Measurements from ENCODE around the gene CCL27.
A peak's percentile ranks its signal among the peaks of the same experiment; 100 is the strongest.

The CCL27 gene

GRCh38 chr9:34651876-34652601, 10.4 kb downstream of the CCL27 start, which contains the start of gene IL11RA:
TSS of gene IL11RA (plus strand) at chr9:34652185. CDS start at chr9:34655218, 3,033 bp downstream.
- WGBS (ENCODE audit: extremely low coverage, insufficient coverage, insufficient read length): no CpG with 5 or more reads among the region's 24 CpGs
- H4K91ac ChIP-seq (ENCODE audit: low read depth, low read length): peak within 1 kb of the TSS; percentile 62
- peak within 1 kb of the TSS; percentile 73 for H4K8ac ChIP-seq (ENCODE audit: low read depth, low read length)
- H3K4me3 ChIP-seq (ENCODE audit: low read depth, low read length): peak within 1 kb of the TSS; percentile 55
- H3K14ac ChIP-seq (ENCODE audit: low read length): peak within 1 kb of the TSS; percentile 34
- peaks cover 5% of the 10 kb centered on the region for H3K79me1 ChIP-seq (ENCODE audit: low read length)
- H3K4me2 ChIP-seq (ENCODE audit: low read length): peak within 1 kb of the TSS; percentile 53
- no peak within 1 kb of the TSS for H2BK12ac ChIP-seq (ENCODE audit: low read length)
- peaks cover 15 to 17% of the 10 kb centered on the region in 2 experiments for H3K36me3 ChIP-seq (ENCODE audit: control insufficient read depth in 1 of 2, insufficient read depth in 2 of 2, low read length in 2 of 2)
- peak within 1 kb of the TSS; percentile 11 for H2BK5ac ChIP-seq (ENCODE audit: low read depth, low read length, poor library complexity)
- H3K23ac ChIP-seq (ENCODE audit: low read length): no peak within 1 kb of the TSS
- H2BK120ac ChIP-seq (ENCODE audit: insufficient read depth, low read length, poor library complexity): peak within 1 kb of the TSS; percentile 18
- peak within 1 kb of the TSS; percentile 37 for H2AFZ ChIP-seq (ENCODE audit: insufficient read depth, low read length, poor library complexity)
- peak within 1 kb of the TSS; percentile 14 for H4K12ac ChIP-seq (ENCODE audit: low read depth, low read length)
- H3K9me3 ChIP-seq (ENCODE audit: insufficient read depth, low read depth, low read length): peaks cover 3% of the 10 kb centered on the region
- peak; percentile 84 to 89 for DNase-seq
- H3K4ac ChIP-seq (ENCODE audit: low read depth, low read length): no peak within 1 kb of the TSS
- no peak within 1 kb of the TSS for H3K9ac ChIP-seq (ENCODE audit: low read length)
- H3K18ac ChIP-seq (ENCODE audit: low read length): peak within 1 kb of the TSS; percentile 17
- H3K27ac ChIP-seq (ENCODE audit: low read depth, low read length): peak within 1 kb of the TSS; percentile 30
- H3K4me1 ChIP-seq (ENCODE audit: control insufficient read depth in 1 of 2, insufficient read depth in 2 of 2, low read length in 2 of 2): peaks cover 34 to 36% of the 10 kb centered on the region in 2 experiments
- H2AK5ac ChIP-seq (ENCODE audit: low read length): peak within 1 kb of the TSS; percentile 32
- H3K79me2 ChIP-seq (ENCODE audit: control insufficient read depth, insufficient read depth, low read length, poor library complexity): peaks cover 6% of the 10 kb centered on the region
- no peaks in the 10 kb centered on the region for H3K27me3 ChIP-seq (ENCODE audit: insufficient read depth, low read length)

DNA sequence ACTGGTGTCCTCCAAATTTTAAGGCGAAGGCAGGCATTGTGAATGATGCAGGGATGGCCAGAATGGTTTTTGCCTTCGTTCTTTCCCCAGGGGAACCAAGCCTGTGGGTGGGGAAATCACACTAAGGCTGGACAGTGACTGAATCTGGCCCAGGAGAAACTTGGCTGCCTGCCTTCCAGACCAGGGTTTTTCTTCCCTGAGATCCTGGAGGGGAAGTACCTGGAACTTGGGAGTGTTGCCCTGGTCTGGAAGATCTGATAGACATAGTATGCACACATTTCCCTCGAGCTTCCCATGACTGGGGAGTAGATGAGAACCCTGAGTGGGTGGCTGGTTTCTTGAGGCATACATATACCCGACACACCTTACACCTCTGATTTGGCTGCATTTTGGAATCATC, 11.1 kb downstream of the CCL27 start:
- no peak overlapping the region for H3K23ac ChIP-seq (ENCODE audit: low read length)
- H4K8ac ChIP-seq (ENCODE audit: low read depth, low read length): peak overlapping the region; percentile 73
- H4K91ac ChIP-seq (ENCODE audit: low read depth, low read length): peak overlapping the region; percentile 62
- WGBS (ENCODE audit: extremely low coverage, insufficient coverage, insufficient read length): no CpG with 5 or more reads among the region's 4 CpGs
- no peak overlapping the region for H3K4me3 ChIP-seq (ENCODE audit: low read depth, low read length)
- H2BK120ac ChIP-seq (ENCODE audit: insufficient read depth, low read length, poor library complexity): peak overlapping the region; percentile 18
- H3K4me1 ChIP-seq (ENCODE audit: control insufficient read depth in 1 of 2, insufficient read depth in 2 of 2, low read length in 2 of 2): peaks cover 35 to 37% of the 10 kb centered on the region in 2 experiments
- no peak for DNase-seq
- peak overlapping the region; percentile 11 for H2BK5ac ChIP-seq (ENCODE audit: low read depth, low read length, poor library complexity)
- H3K27me3 ChIP-seq (ENCODE audit: insufficient read depth, low read length): no peaks in the 10 kb centered on the region
- H3K27ac ChIP-seq (ENCODE audit: low read depth, low read length): peak overlapping the region; percentile 30
- H3K4ac ChIP-seq (ENCODE audit: low read depth, low read length): no peak overlapping the region
- H3K18ac ChIP-seq (ENCODE audit: low read length): no peak overlapping the region
- H4K12ac ChIP-seq (ENCODE audit: low read depth, low read length): peak overlapping the region; percentile 14
- H3K4me2 ChIP-seq (ENCODE audit: low read length): peak overlapping the region; percentile 53
- H3K79me2 ChIP-seq (ENCODE audit: control insufficient read depth, insufficient read depth, low read length, poor library complexity): peaks cover 12% of the 10 kb centered on the region
- H2AK5ac ChIP-seq (ENCODE audit: low read length): peak overlapping the region; percentile 32
- H2AFZ ChIP-seq (ENCODE audit: insufficient read depth, low read length, poor library complexity): peak overlapping the region; percentile 32
- H2BK12ac ChIP-seq (ENCODE audit: low read length): no peak overlapping the region
- peak overlapping the region; percentile 34 for H3K14ac ChIP-seq (ENCODE audit: low read length)
- no peaks in the 10 kb centered on the region for H3K9me3 ChIP-seq (ENCODE audit: insufficient read depth, low read depth, low read length)
- H3K36me3 ChIP-seq (ENCODE audit: control insufficient read depth in 1 of 2, insufficient read depth in 2 of 2, low read length in 2 of 2): peaks cover 15 to 17% of the 10 kb centered on the region in 2 experiments
- H3K79me1 ChIP-seq (ENCODE audit: low read length): peaks cover 10% of the 10 kb centered on the region
- no peak overlapping the region for H3K9ac ChIP-seq (ENCODE audit: low read length)

DNA sequence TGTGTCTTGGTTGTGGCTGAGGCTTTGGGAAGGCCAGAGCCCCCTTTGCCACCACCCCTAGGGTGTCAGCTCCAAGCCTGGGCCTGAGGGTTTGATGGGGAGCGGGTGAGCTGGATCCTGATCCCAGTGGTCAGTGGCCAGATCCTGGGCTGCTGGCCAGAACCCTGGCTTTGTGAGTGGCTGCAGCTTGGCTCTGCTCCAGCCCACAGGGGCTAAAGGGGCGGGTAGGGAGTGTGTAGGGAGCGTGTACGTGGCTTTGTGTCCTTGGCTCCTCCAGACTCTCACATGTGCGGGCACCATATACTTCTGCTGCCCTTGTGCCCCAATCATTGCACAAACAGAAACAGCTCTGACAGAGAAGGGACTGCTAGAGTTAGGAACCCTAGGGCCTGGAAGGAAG, 11.6 kb downstream of the CCL27 start:
- Histone ChIP-seq H3K79me2 (ENCODE audit: control insufficient read depth, insufficient read depth, low read length, poor library complexity) (peaks cover 12% of the 10 kb centered on the region), H2BK5ac (ENCODE audit: low read depth, low read length, poor library complexity) (no peak overlapping the region), H3K9me3 (ENCODE audit: insufficient read depth, low read depth, low read length) (no peaks in the 10 kb centered on the region), H4K12ac (ENCODE audit: low read depth, low read length) (no peak overlapping the region), H2AK5ac (ENCODE audit: low read length) (no peak overlapping the region), H3K4me2 (ENCODE audit: low read length) (no peak overlapping the region), H3K4me1 (ENCODE audit: control insufficient read depth in 1 of 2, insufficient read depth in 2 of 2, low read length in 2 of 2) (peaks cover 38 to 41% of the 10 kb centered on the region in 2 experiments), H4K8ac (ENCODE audit: low read depth, low read length) (no peak overlapping the region), H3K14ac (ENCODE audit: low read length) (no peak overlapping the region), H3K27ac (ENCODE audit: low read depth, low read length) (no peak overlapping the region), H3K4me3 (ENCODE audit: low read depth, low read length) (no peak overlapping the region), H2BK120ac (ENCODE audit: insufficient read depth, low read length, poor library complexity) (no peak overlapping the region), H3K27me3 (ENCODE audit: insufficient read depth, low read length) (no peaks in the 10 kb centered on the region), H2AFZ (ENCODE audit: insufficient read depth, low read length, poor library complexity) (no peak overlapping the region), H3K36me3 (ENCODE audit: control insufficient read depth in 1 of 2, insufficient read depth in 2 of 2, low read length in 2 of 2) (peaks cover 15 to 17% of the 10 kb centered on the region in 2 experiments), H3K18ac (ENCODE audit: low read length) (no peak overlapping the region), H2BK12ac (ENCODE audit: low read length) (no peak overlapping the region), H3K79me1 (ENCODE audit: low read length) (peaks cover 10% of the 10 kb centered on the region), H3K4ac (ENCODE audit: low read depth, low read length) (no peak overlapping the region), H3K23ac (ENCODE audit: low read length) (no peak overlapping the region), H4K91ac (ENCODE audit: low read depth, low read length) (peak overlapping the region; percentile 62), H3K9ac (ENCODE audit: low read length) (no peak overlapping the region)
- DNase-seq: no peak
- no CpG with 5 or more reads among the region's 5 CpGs for WGBS (ENCODE audit: extremely low coverage, insufficient coverage, insufficient read length)

DNA sequence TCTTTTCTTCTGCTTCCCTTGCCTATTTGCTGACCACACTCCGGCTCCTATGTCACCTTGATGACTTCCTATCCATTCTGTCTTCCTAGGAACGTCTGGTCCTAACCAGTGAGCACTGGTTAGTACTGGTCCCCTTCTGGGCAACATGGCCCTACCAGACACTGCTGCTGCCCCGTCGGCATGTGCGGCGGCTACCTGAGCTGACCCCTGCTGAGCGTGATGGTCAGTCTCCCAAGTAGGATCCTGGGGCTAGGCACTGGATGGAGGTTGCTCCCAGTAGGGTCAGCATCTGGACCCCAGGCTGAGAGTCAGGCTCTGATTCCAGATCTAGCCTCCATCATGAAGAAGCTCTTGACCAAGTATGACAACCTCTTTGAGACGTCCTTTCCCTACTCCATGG, 13.8 kb downstream of the CCL27 start:
- no peaks in the 10 kb centered on the region for H3K27me3 ChIP-seq (ENCODE audit: insufficient read depth, low read length)
- no peaks in the 10 kb centered on the region for H3K9me3 ChIP-seq (ENCODE audit: insufficient read depth, low read depth, low read length)
- no peak overlapping the region for H3K9ac ChIP-seq (ENCODE audit: low read length)
- H2BK12ac ChIP-seq (ENCODE audit: low read length): no peak overlapping the region
- no peak overlapping the region for H4K8ac ChIP-seq (ENCODE audit: low read depth, low read length)
- no peak overlapping the region for H2BK5ac ChIP-seq (ENCODE audit: low read depth, low read length, poor library complexity)
- no peak overlapping the region for H3K23ac ChIP-seq (ENCODE audit: low read length)
- H3K79me1 ChIP-seq (ENCODE audit: low read length): peaks cover 15% of the 10 kb centered on the region
- no peak overlapping the region for H3K4me3 ChIP-seq (ENCODE audit: low read depth, low read length)
- H2BK120ac ChIP-seq (ENCODE audit: insufficient read depth, low read length, poor library complexity): no peak overlapping the region
- no peak overlapping the region for H4K91ac ChIP-seq (ENCODE audit: low read depth, low read length)
- no peak overlapping the region for H4K12ac ChIP-seq (ENCODE audit: low read depth, low read length)
- no peak overlapping the region for H2AFZ ChIP-seq (ENCODE audit: insufficient read depth, low read length, poor library complexity)
- H2AK5ac ChIP-seq (ENCODE audit: low read length): no peak overlapping the region
- no peak overlapping the region for H3K14ac ChIP-seq (ENCODE audit: low read length)
- DNase-seq: no peak
- H3K36me3 ChIP-seq (ENCODE audit: control insufficient read depth in 1 of 2, insufficient read depth in 2 of 2, low read length in 2 of 2): peaks cover 15 to 17% of the 10 kb centered on the region in 2 experiments
- H3K79me2 ChIP-seq (ENCODE audit: control insufficient read depth, insufficient read depth, low read length, poor library complexity): peaks cover 12% of the 10 kb centered on the region
- no peak overlapping the region for H3K27ac ChIP-seq (ENCODE audit: low read depth, low read length)
- H3K4me2 ChIP-seq (ENCODE audit: low read length): no peak overlapping the region
- no CpG with 5 or more reads among the region's 8 CpGs for WGBS (ENCODE audit: extremely low coverage, insufficient coverage, insufficient read length)
- no peak overlapping the region for H3K4ac ChIP-seq (ENCODE audit: low read depth, low read length)
- peaks cover 48 to 49% of the 10 kb centered on the region in 2 experiments for H3K4me1 ChIP-seq (ENCODE audit: control insufficient read depth in 1 of 2, insufficient read depth in 2 of 2, low read length in 2 of 2)
- H3K18ac ChIP-seq (ENCODE audit: low read length): no peak overlapping the region

Data from trophoblast cell (in vitro differentiated cells and primary cell).